AG09309 (cell line): ENCODE measurements around the gene CCR2.

Experiments
- DNase-seq: peaks from one replicate; pipeline ENCODE4 v3.0.0-alpha.2; 2010; ENCODE audit warnings: low read depth
- H3K4me3 ChIP-seq: 2 replicates; pipeline ENCODE4 v1.5.1; 2011; ENCODE audit warnings: mild to moderate bottlenecking, low read depth, low read length, moderate library complexity; ENCODE audit not compliant: control insufficient read depth
- TF ChIP-seq, protein P1 (sequence below): IDR thresholded peaks from 2 replicates; pipeline ENCODE4 v1.5.1; 2011; ENCODE audit warnings: mild to moderate bottlenecking, low read depth, low read length, inconsistent platforms; ENCODE audit not compliant: insufficient read depth, control insufficient read depth; ENCODE audit errors: missing control alignments

Gene CCR2

DNA sequence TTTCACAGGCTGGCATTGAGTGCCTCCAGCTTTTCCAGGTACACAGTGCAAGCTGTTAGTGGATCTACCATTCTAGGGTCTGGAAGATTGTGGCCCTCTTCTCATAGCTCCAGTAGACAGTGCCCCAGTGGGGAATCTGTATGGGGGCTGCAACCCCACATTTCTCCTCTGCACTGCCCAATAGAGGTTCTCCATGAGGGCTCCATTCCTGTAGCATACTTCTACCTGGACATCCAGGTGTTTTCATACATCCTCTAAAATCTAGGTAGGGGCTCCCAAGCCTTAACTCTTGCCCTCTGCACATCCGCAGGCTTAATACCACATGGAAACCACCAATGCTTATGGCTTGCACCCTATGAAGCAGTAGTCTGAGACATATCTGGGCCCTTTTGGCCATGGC, 15.1 kb upstream of the CCR2 start:
- no peak for DNase-seq
- no peak overlapping the region for H3K4me3 ChIP-seq
- TF ChIP-seq, protein P1, sequence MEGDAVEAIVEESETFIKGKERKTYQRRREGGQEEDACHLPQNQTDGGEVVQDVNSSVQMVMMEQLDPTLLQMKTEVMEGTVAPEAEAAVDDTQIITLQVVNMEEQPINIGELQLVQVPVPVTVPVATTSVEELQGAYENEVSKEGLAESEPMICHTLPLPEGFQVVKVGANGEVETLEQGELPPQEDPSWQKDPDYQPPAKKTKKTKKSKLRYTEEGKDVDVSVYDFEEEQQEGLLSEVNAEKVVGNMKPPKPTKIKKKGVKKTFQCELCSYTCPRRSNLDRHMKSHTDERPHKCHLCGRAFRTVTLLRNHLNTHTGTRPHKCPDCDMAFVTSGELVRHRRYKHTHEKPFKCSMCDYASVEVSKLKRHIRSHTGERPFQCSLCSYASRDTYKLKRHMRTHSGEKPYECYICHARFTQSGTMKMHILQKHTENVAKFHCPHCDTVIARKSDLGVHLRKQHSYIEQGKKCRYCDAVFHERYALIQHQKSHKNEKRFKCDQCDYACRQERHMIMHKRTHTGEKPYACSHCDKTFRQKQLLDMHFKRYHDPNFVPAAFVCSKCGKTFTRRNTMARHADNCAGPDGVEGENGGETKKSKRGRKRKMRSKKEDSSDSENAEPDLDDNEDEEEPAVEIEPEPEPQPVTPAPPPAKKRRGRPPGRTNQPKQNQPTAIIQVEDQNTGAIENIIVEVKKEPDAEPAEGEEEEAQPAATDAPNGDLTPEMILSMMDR, result no peak

DNA sequence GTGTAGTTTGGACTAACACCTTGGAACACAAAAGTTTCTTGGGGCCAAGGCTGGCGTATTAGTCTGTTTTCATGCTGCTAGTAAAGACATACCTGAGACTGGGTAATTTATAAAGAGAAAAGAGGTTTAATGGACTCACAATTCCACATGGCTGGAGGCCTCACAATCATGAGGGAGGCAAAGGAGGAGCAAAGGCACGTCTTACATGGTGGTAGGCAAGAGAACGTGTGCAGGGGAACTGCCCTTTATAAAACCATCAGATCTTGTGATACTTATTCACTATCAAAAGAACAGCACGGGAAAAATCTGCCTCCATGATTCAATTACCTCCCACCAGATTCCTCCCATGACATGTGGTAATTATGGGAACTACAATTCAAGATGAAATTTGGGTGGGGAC, 9.4 kb upstream of the CCR2 start:
- no peak for DNase-seq
- TF ChIP-seq, protein P1, result no peak
- no peak overlapping the region for H3K4me3 ChIP-seq

GRCh38 chr3:46348823-46349482, 5.0 kb upstream of the CCR2 start:
- TF ChIP-seq, protein P1, result no peak
- DNase-seq, result no peak
- no peak overlapping the region for H3K4me3 ChIP-seq

DNA sequence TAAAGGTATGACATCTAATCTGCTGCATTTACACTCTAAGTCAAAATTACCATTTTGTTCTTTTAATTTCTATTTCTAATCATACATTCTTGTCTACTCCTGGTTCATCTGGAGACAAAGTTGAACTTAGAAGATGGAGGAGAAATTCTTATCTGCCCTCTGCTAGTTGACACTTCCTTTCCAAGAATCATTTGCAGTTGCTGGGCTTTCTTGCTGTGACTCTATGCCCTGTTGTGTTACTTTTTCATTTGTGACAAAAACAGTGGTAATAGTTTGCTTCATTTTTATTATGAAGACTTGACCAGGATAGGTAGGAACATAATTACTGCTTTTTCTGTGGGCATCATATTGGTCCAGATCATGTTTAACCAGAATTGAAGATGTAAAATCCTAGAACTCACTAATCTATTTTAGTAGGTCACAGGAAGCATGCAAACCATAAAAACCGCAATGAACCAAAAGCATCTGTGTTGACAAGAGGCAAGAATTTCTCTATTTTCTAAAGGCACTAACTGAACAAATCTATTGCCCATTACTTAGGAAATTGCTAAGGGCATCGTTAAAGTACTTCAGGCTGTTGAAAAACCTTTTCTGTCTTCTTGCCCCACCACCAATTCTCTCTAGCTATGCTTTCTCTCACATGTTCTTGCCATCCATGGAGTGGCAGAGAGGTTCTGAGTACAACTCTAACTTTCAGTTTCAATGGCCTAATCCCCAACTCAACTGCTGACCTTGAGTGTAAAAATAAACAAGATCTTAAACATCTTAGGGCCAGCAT, 4.2 kb upstream of the CCR2 start:
- TF ChIP-seq, protein P1, result no peak
- no peak for DNase-seq
- H3K4me3 ChIP-seq, result no peak overlapping the region

DNA sequence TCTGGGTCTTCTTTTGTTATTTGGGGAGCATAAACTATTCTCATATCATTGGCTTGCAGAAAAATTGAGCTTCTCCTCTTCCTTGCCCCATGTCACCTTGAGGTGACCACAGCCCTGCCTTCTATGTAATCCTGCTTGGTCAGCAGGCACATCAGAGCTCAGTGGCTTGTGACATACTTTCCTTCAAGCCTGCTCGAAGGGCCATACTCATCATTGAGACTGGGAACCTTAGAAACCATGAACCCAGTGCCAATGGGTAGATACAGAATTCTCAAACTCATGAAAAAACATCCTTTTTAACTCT, 3.7 kb upstream of the CCR2 start:
- H3K4me3 ChIP-seq, result no peak overlapping the region
- DNase-seq, result no peak
- TF ChIP-seq, protein P1, result no peak

- no peak overlapping the region for H3K4me3 ChIP-seq
- no peak for DNase-seq
- TF ChIP-seq, protein P1, result no peak
These were observed 2.3 kb upstream of the CCR2 start for GRCh38 chr3:46351646-46352045.
